Mammary epithelial cell (primary cell): ENCODE measurements around the gene INO80.

Experiments
- EZH2 ChIP-seq: IDR thresholded peaks from 2 replicates; pipeline ENCODE4 v1.6.1; 2012; ENCODE audit warnings: low read length, inconsistent platforms, borderline replicate concordance
- TF ChIP-seq, protein P1 (sequence below), 2 donors: IDR thresholded peaks in 1 of 2; conservative IDR thresholded peaks in 1 of 2; 2 replicates each; pipeline ENCODE4 v1.5.1; 2011 to 2012; ENCODE audit warnings: inconsistent platforms in 2 of 2, low read length in 2 of 2, mild to moderate bottlenecking in 2 of 2, control low read depth in 1 of 2, low read depth in 1 of 2; ENCODE audit not compliant: insufficient read depth in 1 of 2; ENCODE audit errors: extremely low read depth in 1 of 2

DNA sequence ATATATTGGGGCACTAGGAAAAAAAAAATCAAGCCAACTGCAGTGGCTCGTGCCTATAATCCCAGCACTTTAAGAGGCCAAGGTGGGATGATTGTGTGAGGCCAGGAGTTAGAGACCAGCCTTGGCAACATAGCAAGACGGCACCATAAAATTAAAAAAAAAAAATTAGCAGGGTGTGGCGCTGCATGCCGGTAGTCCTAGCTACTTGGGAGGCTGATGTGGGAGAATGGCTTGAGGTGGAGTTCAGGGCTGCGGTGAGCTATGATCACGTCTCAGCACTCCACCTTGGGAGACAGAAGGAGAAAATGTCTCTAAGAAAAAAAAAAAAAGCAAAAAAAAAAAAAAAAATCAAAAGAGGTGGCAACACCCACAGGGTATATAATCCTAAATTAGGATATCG, 49.6 kb downstream of the INO80 start:
- TF ChIP-seq, protein P1, sequence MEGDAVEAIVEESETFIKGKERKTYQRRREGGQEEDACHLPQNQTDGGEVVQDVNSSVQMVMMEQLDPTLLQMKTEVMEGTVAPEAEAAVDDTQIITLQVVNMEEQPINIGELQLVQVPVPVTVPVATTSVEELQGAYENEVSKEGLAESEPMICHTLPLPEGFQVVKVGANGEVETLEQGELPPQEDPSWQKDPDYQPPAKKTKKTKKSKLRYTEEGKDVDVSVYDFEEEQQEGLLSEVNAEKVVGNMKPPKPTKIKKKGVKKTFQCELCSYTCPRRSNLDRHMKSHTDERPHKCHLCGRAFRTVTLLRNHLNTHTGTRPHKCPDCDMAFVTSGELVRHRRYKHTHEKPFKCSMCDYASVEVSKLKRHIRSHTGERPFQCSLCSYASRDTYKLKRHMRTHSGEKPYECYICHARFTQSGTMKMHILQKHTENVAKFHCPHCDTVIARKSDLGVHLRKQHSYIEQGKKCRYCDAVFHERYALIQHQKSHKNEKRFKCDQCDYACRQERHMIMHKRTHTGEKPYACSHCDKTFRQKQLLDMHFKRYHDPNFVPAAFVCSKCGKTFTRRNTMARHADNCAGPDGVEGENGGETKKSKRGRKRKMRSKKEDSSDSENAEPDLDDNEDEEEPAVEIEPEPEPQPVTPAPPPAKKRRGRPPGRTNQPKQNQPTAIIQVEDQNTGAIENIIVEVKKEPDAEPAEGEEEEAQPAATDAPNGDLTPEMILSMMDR (conservative IDR thresholded peaks at IDR 0.05 in 1 of 2, IDR thresholded peaks at IDR 0.05 in 1 of 2; ENCODE audit: extremely low read depth in 1 of 2, insufficient read depth in 1 of 2, low read depth in 1 of 2, low read length in 2 of 2), result no peak
- no peak for TF ChIP-seq EZH2
